Measurements from ENCODE around the gene CST9.
"Not testable (repeated sequence)": the region's sequence is repeated elsewhere in the genome, so short reads cannot be mapped to it uniquely, and the experiment has no call there.

Gene CST9

GRCh38 chr20:23626040-23626620, 20.4 kb upstream of the CST9 start:
- H3K4me3 ChIP-seq (ENCODE audit: low read depth, low read length): no peak overlapping the region
- no peak for DNase-seq
- no peak for TF ChIP-seq CTCF (IDR thresholded peaks at IDR 0.05; ENCODE audit: low read depth, low read length)
- H3K27me3 ChIP-seq: no peaks in the 10 kb centered on the region; the same call in 1 of the 2 replicates
- no peaks in the 10 kb centered on the region for H3K4me1 ChIP-seq
- H3K9me3 ChIP-seq: no peaks in the 10 kb centered on the region
- no peaks in the 10 kb centered on the region for H3K36me3 ChIP-seq

GRCh38 chr20:23625236-23625964, 19.7 kb upstream of the CST9 start:
- Histone ChIP-seq H3K9me3 (no peaks in the 10 kb centered on the region), H3K4me3 (ENCODE audit: low read depth, low read length) (no peak overlapping the region), H3K27me3 (no peaks in the 10 kb centered on the region; the same call in 1 of the 2 replicates), H3K36me3 (no peaks in the 10 kb centered on the region), H3K4me1 (no peaks in the 10 kb centered on the region)
- no peak for TF ChIP-seq CTCF (IDR thresholded peaks at IDR 0.05; ENCODE audit: low read depth, low read length)
- DNase-seq: no peak

GRCh38 chr20:23624324-23624691, 18.6 kb upstream of the CST9 start:
- Histone ChIP-seq H3K4me3 (ENCODE audit: low read depth, low read length) (no peak overlapping the region), H3K36me3 (no peaks in the 10 kb centered on the region), H3K4me1 (no peaks in the 10 kb centered on the region), H3K9me3 (no peaks in the 10 kb centered on the region), H3K27me3 (no peaks in the 10 kb centered on the region; the same call in 1 of the 2 replicates)
- no peak for TF ChIP-seq CTCF (IDR thresholded peaks at IDR 0.05; ENCODE audit: low read depth, low read length)
- no peak for DNase-seq

GRCh38 chr20:23623666-23624323, 18.1 kb upstream of the CST9 start:
- Histone ChIP-seq H3K36me3 (no peaks in the 10 kb centered on the region), H3K4me1 (no peaks in the 10 kb centered on the region), H3K9me3 (no peaks in the 10 kb centered on the region), H3K27me3 (no peaks in the 10 kb centered on the region; the same call in 1 of the 2 replicates), H3K4me3 (ENCODE audit: low read depth, low read length) (no peak overlapping the region)
- no peak for DNase-seq
- no peak for TF ChIP-seq CTCF (IDR thresholded peaks at IDR 0.05; ENCODE audit: low read depth, low read length)

GRCh38 chr20:23622839-23623343, 17.2 kb upstream of the CST9 start:
- TF ChIP-seq CTCF (IDR thresholded peaks at IDR 0.05; ENCODE audit: low read depth, low read length): no peak
- peak; percentile 63 for DNase-seq
- Histone ChIP-seq H3K27me3 (no peaks in the 10 kb centered on the region; the same call in 1 of the 2 replicates), H3K9me3 (no peaks in the 10 kb centered on the region), H3K4me1 (no peaks in the 10 kb centered on the region), H3K4me3 (ENCODE audit: low read depth, low read length) (peak overlapping the region; percentile 27; the same call in 1 of the 2 replicates), H3K36me3 (no peaks in the 10 kb centered on the region)

- DNase-seq; H3K4me3 ChIP-seq (ENCODE audit: low read depth, low read length); H3K27me3 ChIP-seq; H3K4me1 ChIP-seq; H3K9me3 ChIP-seq; H3K36me3 ChIP-seq: not testable (repeated sequence)
These were observed 16.7 kb upstream of the CST9 start for GRCh38 chr20:23622401-23622800.

GRCh38 chr20:23620670-23621386, 15.1 kb upstream of the CST9 start:
- H3K36me3 ChIP-seq; DNase-seq; H3K9me3 ChIP-seq; H3K4me3 ChIP-seq (ENCODE audit: low read depth, low read length); H3K27me3 ChIP-seq; H3K4me1 ChIP-seq: not testable (repeated sequence)

Data from BE2C (cell line).